GM10248 (cell line): Measurements from ENCODE around the gene PADI2.

ENCODE experiments used
- CTCF ChIA-PET: fragments of 300-600 bp; sonication (Branson Sonifier 250); formaldehyde crosslinking; extraction: SDS; loops from one replicate; lab custom pipeline; 2021; ENCODE audit warnings: antibody characterized with exemption; lab: Yijun Ruan, JAX
- POLR2A ChIA-PET: fragments of 350-650 bp; sonication (Branson Sonifier 250); formaldehyde crosslinking; extraction: SDS; loops from one replicate; lab custom pipeline; 2020; ENCODE audit warnings: antibody characterized with exemption; lab: Yijun Ruan, JAX
- DNase-seq: peaks from one replicate; pipeline ENCODE4 v3.0.0; 2012; ENCODE audit errors: extremely low spot score
- TF ChIP-seq, protein P1 (sequence below): IDR thresholded peaks from 2 replicates; pipeline ENCODE4 v1.5.1; 2012; ENCODE audit warnings: mild to moderate bottlenecking, low read depth; ENCODE audit errors: extremely low read depth, missing control alignments, control extremely low read depth

The PADI2 gene

DNA sequence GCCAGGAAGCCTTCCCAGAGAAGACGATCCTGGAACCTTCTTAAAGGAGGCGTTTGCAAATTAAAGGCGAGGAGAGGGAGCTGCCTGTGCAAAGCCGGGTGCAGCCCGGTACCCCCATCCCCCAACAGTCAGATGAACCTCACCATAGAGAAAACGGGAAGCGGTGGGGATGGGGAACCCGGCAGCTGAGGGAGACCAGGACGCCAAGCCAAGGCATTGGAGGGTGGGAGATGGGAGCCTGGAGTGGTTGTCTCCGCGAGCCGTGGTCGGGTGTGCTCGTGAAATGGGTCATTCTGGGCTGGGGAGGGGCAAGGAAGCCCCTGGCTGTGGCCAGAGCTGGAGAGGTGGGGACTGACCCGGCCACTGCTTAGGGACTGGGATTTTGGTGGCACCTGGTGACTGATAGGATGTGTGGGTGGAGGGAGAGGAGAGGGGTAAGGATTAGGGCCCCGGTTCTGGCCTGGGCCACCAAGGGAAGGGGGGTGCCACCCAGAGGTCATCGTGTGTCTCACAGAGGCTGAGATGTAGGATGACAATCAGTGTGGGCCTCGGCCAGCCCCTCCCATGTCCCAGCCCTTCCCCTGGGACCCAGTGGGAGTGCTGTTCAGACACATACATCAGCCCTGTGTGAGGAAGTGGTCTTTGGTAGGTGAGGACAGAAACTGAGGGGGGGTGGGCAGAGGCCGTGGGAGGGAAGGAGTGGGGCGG lies 676 bp upstream of the PADI2 start:
- ChIA-PET CTCF (interaction anchor here (0.9 to 13.7 kb wide), 3 partner anchors 10 to 116 kb away, joined by 3 to 209 read pairs (median 4); no protein-coding TSS in a partner anchor), POLR2A (no interaction called here)
- TF ChIP-seq, protein P1, sequence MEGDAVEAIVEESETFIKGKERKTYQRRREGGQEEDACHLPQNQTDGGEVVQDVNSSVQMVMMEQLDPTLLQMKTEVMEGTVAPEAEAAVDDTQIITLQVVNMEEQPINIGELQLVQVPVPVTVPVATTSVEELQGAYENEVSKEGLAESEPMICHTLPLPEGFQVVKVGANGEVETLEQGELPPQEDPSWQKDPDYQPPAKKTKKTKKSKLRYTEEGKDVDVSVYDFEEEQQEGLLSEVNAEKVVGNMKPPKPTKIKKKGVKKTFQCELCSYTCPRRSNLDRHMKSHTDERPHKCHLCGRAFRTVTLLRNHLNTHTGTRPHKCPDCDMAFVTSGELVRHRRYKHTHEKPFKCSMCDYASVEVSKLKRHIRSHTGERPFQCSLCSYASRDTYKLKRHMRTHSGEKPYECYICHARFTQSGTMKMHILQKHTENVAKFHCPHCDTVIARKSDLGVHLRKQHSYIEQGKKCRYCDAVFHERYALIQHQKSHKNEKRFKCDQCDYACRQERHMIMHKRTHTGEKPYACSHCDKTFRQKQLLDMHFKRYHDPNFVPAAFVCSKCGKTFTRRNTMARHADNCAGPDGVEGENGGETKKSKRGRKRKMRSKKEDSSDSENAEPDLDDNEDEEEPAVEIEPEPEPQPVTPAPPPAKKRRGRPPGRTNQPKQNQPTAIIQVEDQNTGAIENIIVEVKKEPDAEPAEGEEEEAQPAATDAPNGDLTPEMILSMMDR, result no peak
- DNase-seq, result peak; percentile 72

DNA sequence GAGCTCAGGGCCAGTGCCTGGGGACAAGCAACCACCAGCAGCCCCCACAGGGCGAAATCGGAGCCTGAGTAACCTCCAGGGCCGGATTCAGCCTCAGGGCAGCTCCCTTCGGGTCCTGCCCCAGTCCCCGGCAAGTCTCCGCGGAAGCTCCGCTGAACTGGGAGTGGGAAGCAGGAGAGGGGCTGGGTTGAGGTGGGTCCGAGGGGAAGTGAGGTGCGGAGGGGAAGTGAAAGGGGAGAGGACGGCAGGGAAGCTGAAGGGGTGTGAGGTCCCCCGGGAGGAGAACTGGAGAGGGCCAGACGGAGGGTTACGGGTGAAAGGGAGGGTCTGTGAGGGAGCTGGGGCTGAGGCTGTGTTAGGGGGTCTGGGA lies 560 bp downstream of the PADI2 start:
- TF ChIP-seq, protein P1, result no peak
- CTCF ChIA-PET, result interaction anchor here (13.7 kb wide), 1 partner anchor 118 kb away, joined by 209 read pairs; no protein-coding TSS in a partner anchor
- DNase-seq, result no peak
- POLR2A ChIA-PET, result no interaction called here

DNA sequence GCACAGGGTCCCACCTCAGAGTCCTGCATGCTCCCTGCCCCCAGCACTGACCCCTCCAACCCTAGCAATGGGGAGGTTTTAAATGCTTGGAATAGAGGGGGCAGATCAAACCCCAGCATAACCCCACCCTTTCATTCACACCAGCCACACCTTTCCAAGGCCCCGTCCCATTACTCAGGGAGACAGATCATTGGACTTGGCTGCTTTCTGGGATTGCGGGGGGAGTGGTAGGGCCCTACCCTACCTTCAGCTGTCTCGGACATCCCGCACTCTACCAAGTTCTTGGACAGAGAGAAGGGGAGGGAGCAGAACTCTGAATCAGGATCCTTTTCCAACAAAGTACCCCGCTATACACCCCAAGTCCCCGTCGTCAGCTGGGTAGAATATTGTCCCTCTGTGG lies 983 bp downstream of the PADI2 start:
- ChIA-PET POLR2A (no interaction called here), CTCF (interaction anchor here (13.7 kb wide), 1 partner anchor 118 kb away, joined by 209 read pairs; no protein-coding TSS in a partner anchor)
- no peak for DNase-seq
- TF ChIP-seq, protein P1, result no peak

GRCh38 chr1:17117451-17118265 lies 1.6 kb downstream of the PADI2 start:
- TF ChIP-seq, protein P1, result no peak
- ChIA-PET POLR2A (no interaction called here), CTCF (interaction anchor here (0.6 to 13.7 kb wide), 2 partner anchors 31 to 119 kb away, joined by 3 to 209 read pairs; no protein-coding TSS in a partner anchor)
- no peak for DNase-seq

GRCh38 chr1:17116643-17117042 lies 2.6 kb downstream of the PADI2 start:
- TF ChIP-seq, protein P1, result no peak
- no peak for DNase-seq
- CTCF ChIA-PET, result interaction anchor here (0.6 kb wide), 1 partner anchor 30 kb away, joined by 3 read pairs; no protein-coding TSS in a partner anchor
- POLR2A ChIA-PET, result no interaction called here

DNA sequence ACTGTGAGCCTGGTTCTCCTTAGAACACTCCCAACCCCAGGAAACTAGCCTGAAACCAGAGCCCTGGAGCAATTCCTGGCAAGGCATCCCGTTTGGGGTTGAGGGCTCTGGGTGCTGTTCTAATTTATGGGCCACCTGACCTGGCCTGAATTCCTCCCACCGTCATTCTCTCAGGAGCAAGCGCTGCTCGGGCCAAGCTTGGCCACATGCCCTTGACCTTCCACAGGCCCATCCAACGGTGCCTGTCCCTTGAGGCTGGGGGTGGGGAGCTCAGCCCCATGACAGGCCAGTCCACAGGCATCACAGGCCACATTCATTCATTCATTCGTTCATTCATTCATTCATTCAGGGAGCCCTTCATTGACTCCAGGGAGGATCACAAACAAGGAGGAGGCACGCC lies 5.3 kb downstream of the PADI2 start:
- ChIA-PET POLR2A (no interaction called here), CTCF (interaction anchor here (1.0 kb wide), 1 partner anchor 11 kb away, joined by 3 read pairs; no protein-coding TSS in a partner anchor)
- DNase-seq, result no peak
- TF ChIP-seq, protein P1, result no peak
